Uterus (tissue), 4 donors: ENCODE results near the gene TBRG4. TPM values are rescaled to one million over a fixed set of nuclear protein-coding genes. Genes with fewer than 3 reads are reported as not detected.

Experiments used
- DNase-seq, 2 donors: peaks; one replicate each; pipeline ENCODE4 v3.0.0-alpha.2; 2019 to 2020
- H3K27ac ChIP-seq, 2 donors: fragments of 200-600 bp; sonication (generic); 1 replicate in 1 of 2; 2 replicates in 1 of 2; pipeline ENCODE4 v1.5.1; 2016 to 2018
- H3K27me3 ChIP-seq, 2 donors: fragments of 200-600 bp; sonication (generic); one replicate each; pipeline ENCODE4 v1.5.1; 2018 to 2019; ENCODE audit warnings: control low read depth in 1 of 2
- H3K36me3 ChIP-seq, 2 donors: fragments of 200-600 bp; sonication (generic); one replicate each; pipeline ENCODE4 v1.5.1; 2019; ENCODE audit warnings: control low read depth in 1 of 2
- H3K4me1 ChIP-seq, 2 donors: fragments of 200-600 bp; sonication (generic); one replicate each; pipeline ENCODE4 v1.5.1; 2018 to 2019; ENCODE audit warnings: control low read depth in 1 of 2
- H3K4me3 ChIP-seq, 2 donors: fragments of 200-600 bp; sonication (generic); 1 replicate in 1 of 2; 2 replicates in 1 of 2; pipeline ENCODE4 v1.5.1; 2018 to 2019; ENCODE audit warnings: mild to moderate bottlenecking in 1 of 2
- H3K9me3 ChIP-seq, 2 donors: fragments of 200-600 bp; sonication (generic); one replicate each; pipeline ENCODE4 v1.5.1; 2019; ENCODE audit warnings: control low read depth in 1 of 2
- POLR2A ChIP-seq, 2 donors: fragments of 450-650 bp; IDR thresholded peaks; one replicate each; pipeline ENCODE4 v1.6.1; 2016; ENCODE audit warnings: antibody characterized with exemption in 2 of 2, mild to moderate bottlenecking in 1 of 2, moderate library complexity in 1 of 2
- intact Hi-C: fragments of 100-400 bp; cut with DNase I; formaldehyde crosslinking; loops from one replicate; pipeline ENCODE4 v1.15.1; 2023; ENCODE audit warnings: low total_unique reads
- total RNA-seq, 4 donors: library from RNA; depleted of rRNA in 3 of 4; stranded (reverse); fragments of >200 nt in 3 of 4; gene quantifications; one replicate each; pipeline versions ENCODE4 v1.1.0 to v1.2.4, GENCODE V29; 2014 to 2023
- TF ChIP-seq, protein P1 (sequence below), 4 experiments: fragments of 200-600 bp in 2 of 4; fragments of 450-650 bp in 2 of 4; sonication (generic) in 2 of 4; IDR thresholded peaks; one replicate each; pipeline ENCODE4 v1.5.1; 2016 to 2019; ENCODE audit warnings: antibody characterized with exemption in 4 of 4, mild to moderate bottlenecking in 2 of 4, moderate library complexity in 1 of 4
- donor health status: DM: yes; HTN: yes; CAD: no.

Gene TBRG4
- total RNA-seq, 4 donors from 2014 or later: 7.4 to 51.2 (median 42.5) TPM

GRCh38 chr7:45076946-45077345, 34.6 kb downstream of the TBRG4 start:
- DNase-seq: no peak
- Histone ChIP-seq H3K36me3 (no peaks in the 10 kb centered on the region), H3K4me3 (no peak overlapping the region), H3K27ac (no peak overlapping the region), H3K9me3 (no peaks in the 10 kb centered on the region), H3K27me3 (no peaks in the 10 kb centered on the region), H3K4me1 (no peaks in the 10 kb centered on the region)
- no peak for TF ChIP-seq POLR2A (IDR thresholded peaks at IDR 0.05)
- TF ChIP-seq, protein P1, sequence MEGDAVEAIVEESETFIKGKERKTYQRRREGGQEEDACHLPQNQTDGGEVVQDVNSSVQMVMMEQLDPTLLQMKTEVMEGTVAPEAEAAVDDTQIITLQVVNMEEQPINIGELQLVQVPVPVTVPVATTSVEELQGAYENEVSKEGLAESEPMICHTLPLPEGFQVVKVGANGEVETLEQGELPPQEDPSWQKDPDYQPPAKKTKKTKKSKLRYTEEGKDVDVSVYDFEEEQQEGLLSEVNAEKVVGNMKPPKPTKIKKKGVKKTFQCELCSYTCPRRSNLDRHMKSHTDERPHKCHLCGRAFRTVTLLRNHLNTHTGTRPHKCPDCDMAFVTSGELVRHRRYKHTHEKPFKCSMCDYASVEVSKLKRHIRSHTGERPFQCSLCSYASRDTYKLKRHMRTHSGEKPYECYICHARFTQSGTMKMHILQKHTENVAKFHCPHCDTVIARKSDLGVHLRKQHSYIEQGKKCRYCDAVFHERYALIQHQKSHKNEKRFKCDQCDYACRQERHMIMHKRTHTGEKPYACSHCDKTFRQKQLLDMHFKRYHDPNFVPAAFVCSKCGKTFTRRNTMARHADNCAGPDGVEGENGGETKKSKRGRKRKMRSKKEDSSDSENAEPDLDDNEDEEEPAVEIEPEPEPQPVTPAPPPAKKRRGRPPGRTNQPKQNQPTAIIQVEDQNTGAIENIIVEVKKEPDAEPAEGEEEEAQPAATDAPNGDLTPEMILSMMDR (IDR thresholded peaks at IDR 0.05): no peak
- intact Hi-C loops: no loop called here

- intact Hi-C loops: no loop called here
- Histone ChIP-seq H3K4me3 (no peak overlapping the region), H3K4me1 (no peaks in the 10 kb centered on the region), H3K36me3 (no peaks in the 10 kb centered on the region), H3K27me3 (no peaks in the 10 kb centered on the region), H3K9me3 (no peaks in the 10 kb centered on the region), H3K27ac (no peak overlapping the region)
- TF ChIP-seq POLR2A (IDR thresholded peaks at IDR 0.05): no peak
- TF ChIP-seq, protein P1 (IDR thresholded peaks at IDR 0.05): no peak
- no peak for DNase-seq
These were observed 35.4 kb downstream of the TBRG4 start for GRCh38 chr7:45075871-45076796.

DNA sequence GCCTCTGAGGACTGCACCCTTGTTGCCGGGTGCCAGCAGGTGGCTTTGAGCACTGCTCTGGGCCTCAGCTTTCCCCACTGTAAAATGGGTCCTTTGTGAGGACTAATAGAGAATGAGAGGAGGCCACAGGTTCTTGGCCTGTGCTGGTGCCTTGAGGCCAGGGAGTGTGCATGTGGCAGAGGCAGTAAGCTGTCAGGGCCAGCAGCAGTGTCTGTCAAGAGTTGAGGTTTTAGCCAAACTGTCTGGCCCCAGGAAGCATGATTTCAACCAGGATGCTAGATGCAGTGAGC, 36.2 kb downstream of the TBRG4 start:
- Histone ChIP-seq H3K4me1 (no peaks in the 10 kb centered on the region), H3K9me3 (no peaks in the 10 kb centered on the region), H3K27ac (no peak overlapping the region), H3K36me3 (no peaks in the 10 kb centered on the region), H3K27me3 (no peaks in the 10 kb centered on the region), H3K4me3 (no peak overlapping the region)
- TF ChIP-seq POLR2A (IDR thresholded peaks at IDR 0.05): no peak
- TF ChIP-seq, protein P1 (IDR thresholded peaks at IDR 0.05): no peak
- no peak for DNase-seq
- intact Hi-C loops: no loop called here

GRCh38 chr7:45074528-45075354, 36.8 kb downstream of the TBRG4 start:
- no peak for DNase-seq
- no peaks in the 10 kb centered on the region for H3K4me1 ChIP-seq
- TF ChIP-seq, protein P1 (IDR thresholded peaks at IDR 0.05): no peak
- TF ChIP-seq POLR2A (IDR thresholded peaks at IDR 0.05): no peak
- H3K27me3 ChIP-seq: no peaks in the 10 kb centered on the region
- intact Hi-C loops: no loop called here
- H3K27ac ChIP-seq: no peak overlapping the region
- no peak overlapping the region for H3K4me3 ChIP-seq
- H3K36me3 ChIP-seq: no peaks in the 10 kb centered on the region
- H3K9me3 ChIP-seq: no peaks in the 10 kb centered on the region
